Stimulated activated CD4-positive, alpha-beta T cell treated with anti-CD3 and anti-CD28 coated beads, TNF-alpha, amount 100 ng/mL, for 4 hours (primary cell): ENCODE results near the gene STARD5.

Experiments used
- DNase-seq, 3 experiments: peaks; one replicate each; pipeline ENCODE4 v3.0.0-alpha.2; 2020; ENCODE audit warnings: low read depth in 3 of 3

Gene STARD5

GRCh38 chr15:81312790-81313543 is 11.0 kb downstream of the STARD5 start:
- DNase-seq: no peak

- no peak for DNase-seq
Measured at GRCh38 chr15:81311752-81312464, 12.0 kb downstream of the STARD5 start.

DNA sequence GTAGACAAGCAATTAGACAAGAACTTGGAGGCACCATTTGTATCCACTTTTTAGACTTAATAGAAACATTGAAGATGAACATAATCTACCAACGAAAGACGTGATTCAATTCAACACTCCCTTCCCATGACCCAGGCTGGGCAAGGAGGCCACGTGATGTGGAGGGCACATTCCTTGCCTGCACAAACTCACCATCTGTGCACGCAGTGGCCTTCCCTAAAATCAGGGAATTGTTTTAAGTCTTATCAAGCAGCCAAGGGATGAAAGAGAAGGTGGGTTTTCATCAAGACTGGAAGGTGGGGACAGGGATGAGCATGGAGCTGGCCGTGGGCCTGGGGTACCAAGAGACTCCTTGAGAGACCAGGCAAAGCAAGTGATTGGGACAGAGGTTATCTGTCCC is 13.5 kb downstream of the STARD5 start:
- no peak for DNase-seq

DNA sequence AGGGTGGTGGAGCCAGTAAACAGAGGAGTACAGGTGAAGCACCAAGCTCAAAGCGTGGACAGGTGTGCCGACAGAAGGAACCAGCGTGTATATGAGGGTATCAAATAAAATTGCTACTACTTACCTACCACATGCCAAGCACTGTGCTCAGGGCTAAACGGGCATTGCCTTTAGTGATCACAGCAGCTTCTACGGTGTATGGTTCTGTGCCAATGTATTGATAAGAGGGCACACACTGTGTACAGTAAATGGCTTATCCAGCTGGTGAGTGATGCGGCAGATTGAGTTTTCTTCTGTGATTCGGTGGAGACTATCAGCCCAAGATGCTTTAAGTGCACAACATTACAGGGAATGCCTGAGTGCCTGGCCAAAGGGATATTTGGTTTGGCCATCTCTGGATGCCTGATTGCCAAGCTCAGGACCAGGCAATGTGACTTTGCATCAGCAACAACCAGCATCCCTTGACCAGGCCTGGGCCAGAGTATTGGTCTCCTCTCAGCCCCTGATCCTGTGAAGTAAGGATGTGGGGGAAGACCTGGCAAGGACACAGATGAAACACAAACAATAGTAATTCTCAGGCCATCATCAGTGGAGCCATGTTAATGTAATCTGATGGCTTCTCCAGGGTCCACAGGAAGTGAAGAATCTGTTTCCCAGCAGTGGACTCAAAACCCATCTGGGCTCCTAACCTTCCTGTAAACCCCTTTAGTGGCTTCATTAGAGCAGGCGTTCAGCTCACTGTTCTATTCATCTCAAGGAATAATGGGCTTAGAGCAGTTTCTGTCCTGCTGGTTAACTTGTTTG is 14.1 kb downstream of the STARD5 start:
- DNase-seq: no peak

- DNase-seq: no peak
Measured at GRCh38 chr15:81308260-81308659, 15.7 kb downstream of the STARD5 start.

- no peak for DNase-seq
Measured at GRCh38 chr15:81304226-81304625, 19.7 kb downstream of the STARD5 start.

DNA sequence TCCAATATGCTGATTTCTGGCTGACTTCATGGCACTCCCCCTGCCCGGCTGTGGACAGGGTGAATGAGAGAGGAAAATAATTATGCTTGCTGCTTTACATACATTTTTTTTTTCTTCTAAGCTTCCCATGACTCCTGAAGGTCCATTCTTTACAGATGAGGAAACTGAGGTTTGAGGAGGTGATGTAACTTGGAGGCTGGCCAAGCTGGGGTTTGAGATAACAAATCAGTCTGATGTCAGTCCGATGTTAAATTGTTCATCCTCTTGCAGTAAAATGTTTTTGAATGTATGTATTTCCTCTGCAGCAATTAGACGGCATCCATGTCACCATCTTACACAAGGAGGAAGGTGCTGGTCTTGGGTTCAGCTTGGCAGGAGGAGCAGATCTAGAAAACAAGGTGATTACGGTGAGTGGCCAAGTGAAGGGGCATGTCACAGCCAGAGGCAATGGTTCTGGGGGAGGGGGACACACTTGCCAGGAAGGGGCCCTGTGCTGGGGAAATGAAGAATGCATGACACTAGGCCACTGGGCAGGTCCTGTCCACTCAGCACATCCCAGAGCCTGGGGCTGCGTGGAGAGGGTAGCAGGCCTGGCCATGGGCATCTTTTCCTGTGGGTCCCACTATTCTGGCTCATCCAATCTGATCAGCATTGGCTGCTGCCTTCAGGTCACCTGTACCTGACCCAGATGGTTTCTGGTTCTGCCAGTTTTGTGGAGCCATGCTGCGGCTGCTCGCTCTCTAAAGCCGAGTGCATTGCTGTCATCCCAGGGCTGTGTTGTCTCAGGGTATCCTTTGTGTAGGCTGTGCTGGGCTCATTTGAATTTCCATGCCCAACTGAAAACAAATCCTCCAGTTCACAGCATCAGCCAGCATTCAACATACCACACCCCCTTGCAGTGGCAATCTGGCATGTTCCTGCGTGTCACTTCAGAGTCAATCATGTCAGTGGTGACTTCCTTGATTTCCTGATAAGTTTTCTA is 20.4 kb downstream of the STARD5 start:
- DNase-seq: no peak

GRCh38 chr15:81302701-81303109 is 21.2 kb downstream of the STARD5 start:
- DNase-seq: no peak

DNA sequence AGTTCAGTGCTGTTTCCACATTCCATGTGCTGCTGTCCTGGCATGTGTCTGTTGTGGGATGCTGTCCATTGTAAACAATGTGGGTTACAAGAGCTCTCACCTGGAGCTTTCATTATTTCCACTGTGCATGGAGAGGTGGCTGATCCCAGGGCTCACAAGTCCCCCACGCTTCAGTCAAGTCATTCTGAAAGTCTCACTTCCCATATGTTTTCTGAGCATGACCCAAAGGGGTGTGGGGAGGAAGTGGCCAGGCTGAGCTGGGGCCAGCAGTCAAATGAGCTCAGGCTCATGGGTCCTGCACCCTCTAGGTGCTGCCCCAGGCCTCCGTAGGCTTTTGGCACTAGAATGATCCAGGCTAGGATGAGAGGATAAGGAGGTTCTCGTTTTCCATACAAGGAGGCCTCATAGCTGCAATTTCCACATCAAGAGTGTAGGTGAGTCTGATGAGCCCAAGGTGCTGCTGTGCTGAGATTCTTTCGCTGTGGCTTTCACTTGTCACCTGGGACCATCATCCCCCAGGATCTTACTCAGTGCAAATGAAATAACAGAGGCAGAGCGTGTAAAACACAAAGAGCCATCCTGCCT is 22.0 kb downstream of the STARD5 start:
- no peak for DNase-seq

- DNase-seq: no peak
Measured at GRCh38 chr15:81301385-81301784, 22.6 kb downstream of the STARD5 start.

- DNase-seq: no peak
Measured at GRCh38 chr15:81299630-81300273, 24.2 kb downstream of the STARD5 start.

DNA sequence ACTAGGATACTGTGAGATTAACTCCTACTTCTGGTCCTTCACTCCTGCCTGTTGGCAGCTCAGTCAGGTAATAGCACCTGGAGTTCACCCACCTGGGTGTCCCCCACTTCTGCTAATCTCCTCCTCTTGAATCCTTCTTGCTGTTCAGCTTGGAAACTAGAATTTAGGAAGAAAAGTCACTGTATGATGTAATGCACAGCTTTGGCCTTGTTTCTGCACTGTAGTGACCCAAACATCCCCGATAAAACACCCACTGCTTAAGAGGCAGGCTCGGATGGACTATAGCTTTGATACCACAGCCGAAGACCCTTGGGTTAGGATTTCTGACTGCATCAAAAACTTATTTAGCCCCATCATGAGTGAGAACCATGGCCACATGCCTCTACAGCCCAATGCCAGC is 24.8 kb downstream of the STARD5 start:
- DNase-seq: no peak

DNA sequence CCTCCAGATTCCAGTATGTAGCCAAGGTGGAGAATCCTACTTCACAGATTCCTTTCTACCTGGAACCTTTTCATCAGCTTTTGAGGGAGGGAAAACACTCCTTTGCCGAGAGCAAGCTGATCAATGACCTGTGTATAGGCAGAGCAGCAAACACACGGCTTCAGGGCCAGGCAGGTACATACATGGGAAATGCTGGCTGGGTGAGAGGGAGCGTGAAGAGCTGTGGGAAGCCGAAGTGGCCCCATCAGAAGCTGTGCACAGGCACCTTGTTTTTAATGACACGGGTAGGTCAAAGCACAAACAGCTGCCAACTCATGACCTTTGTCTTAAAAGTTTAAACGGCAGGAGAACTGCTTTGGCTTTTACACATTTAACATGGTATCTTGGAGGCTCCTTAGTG is 25.3 kb downstream of the STARD5 start:
- DNase-seq: no peak

- no peak for DNase-seq
Measured at GRCh38 chr15:81297603-81298575, 26.1 kb downstream of the STARD5 start.

GRCh38 chr15:81297147-81297572 is 26.8 kb downstream of the STARD5 start:
- DNase-seq: no peak

GRCh38 chr15:81296673-81297072 is 27.3 kb downstream of the STARD5 start:
- DNase-seq: peak in 2 of 3 experiments; percentile 27 to 44

DNA sequence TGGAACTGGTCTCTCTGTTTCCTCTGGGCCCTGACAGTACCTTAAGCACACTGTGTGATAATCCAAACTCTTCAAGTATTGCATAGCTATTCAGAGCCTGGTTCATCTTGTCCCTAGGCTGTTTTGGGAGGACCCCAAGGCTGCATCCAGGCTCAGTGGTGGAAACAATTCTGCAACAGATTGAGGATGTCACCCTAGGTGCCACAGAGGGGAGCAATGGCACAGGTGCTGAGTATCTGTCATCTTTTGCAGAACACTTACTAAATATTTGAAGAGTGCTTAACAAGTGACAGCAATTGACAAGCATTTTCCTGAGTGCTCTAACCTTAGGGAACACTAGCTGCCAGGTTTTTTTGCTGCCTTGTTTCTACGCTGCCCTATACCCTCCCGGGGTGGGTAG is 27.8 kb downstream of the STARD5 start:
- no peak for DNase-seq

DNA sequence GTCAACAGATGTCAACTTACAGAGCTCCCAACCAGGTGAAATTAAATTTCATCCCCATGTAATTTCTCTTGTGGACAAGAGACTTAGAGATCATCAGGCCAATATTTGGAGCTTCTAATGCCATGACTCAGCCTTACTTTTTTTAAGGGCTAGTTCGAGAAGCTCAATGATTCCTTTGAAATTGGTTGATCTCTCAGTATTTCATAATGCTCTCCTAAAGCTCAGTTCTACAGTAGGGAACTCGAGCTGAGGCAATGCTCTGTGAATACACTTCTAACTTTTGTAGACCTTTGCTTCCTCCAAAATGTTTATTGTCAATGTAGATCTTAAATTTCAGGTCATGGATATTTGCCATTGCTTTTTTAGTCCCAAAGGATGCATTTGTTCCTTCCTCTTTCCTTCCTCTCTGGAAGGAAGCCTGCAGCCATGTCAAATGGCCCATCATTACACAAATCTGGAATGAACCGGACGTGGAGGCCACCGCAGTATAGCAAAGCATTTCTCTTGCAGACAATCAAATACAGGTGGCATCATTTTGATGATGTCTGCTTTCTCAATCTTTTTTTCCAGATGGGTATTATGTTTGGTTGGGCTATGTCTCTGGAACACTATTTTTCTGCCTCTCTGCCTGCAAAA is 28.3 kb downstream of the STARD5 start:
- no peak for DNase-seq

- DNase-seq: no peak
Measured at GRCh38 chr15:81294516-81294880, 29.4 kb downstream of the STARD5 start.
